GM12874 (cell line): Measurements from ENCODE around the gene ARID1B.

Experiments used
- CTCF ChIP-seq: IDR thresholded peaks from 2 replicates; pipeline ENCODE4 v1.5.1; 2011; ENCODE audit warnings: low read depth, mild to moderate bottlenecking, control low read depth, low read length, moderate library complexity; ENCODE audit not compliant: insufficient read depth

The ARID1B gene

DNA sequence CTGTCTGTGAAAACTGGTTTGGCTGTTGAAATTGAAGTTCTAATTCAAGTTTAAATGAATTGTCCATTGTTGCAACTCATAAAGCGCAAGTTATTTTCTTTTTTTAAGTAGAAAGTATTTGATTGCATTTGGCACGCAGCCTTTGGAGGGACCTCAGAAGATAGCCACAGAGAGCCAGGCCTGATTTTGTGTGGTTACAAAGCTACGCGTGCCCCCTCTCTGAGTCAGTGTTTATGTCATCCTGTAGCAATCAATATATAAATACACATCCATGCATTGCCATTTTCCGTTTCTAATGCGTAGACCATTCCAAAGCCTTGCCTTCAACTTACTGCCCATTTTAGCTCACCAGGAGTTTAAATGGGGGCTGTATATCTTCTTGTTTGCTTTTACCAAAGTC lies 372.9 kb downstream of the ARID1B start:
- no peak for TF ChIP-seq CTCF

GRCh38 chr6:157151029-157151428 lies 373.9 kb downstream of the ARID1B start:
- TF ChIP-seq CTCF = no peak

GRCh38 chr6:157151989-157152388 lies 374.8 kb downstream of the ARID1B start:
- no peak for TF ChIP-seq CTCF

DNA sequence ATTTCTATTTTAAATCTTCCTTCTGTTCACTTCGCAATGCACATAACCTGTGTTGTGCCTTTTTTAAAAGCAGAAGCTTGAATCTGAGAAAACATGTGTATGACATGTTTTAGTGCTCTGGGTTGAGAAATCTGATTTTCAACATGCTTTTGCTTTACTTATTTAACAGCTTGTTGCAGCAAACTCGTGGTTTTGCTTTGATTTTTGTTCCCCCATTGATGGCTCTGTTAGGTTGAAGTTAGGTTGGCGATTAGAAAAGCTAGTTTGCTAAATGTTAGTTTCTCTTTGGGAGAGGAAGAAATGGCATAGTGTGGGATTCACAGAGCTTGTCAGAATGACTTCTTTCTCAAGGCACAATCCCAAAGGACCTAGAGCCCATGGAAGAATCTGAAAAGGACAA lies 375.4 kb downstream of the ARID1B start:
- no peak for TF ChIP-seq CTCF

DNA sequence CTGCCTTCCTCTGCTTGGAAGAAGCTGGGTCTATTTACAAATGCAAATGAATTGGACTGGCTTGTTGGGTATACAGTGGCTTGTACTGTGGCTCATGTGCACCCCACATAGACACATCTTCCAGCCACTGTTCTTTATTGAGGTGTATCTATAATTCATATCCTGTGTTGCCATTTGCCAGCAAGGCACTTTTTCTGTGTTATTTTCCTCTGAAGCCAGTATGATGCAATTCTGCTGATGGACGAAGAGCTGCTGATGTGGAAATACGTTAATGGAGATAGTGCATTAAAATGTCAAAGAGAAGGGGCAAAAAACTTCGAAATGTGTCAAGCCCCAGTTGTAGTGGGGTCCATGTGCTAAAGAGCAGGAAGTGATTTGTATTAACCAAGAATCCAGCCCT lies 378.6 kb downstream of the ARID1B start:
- TF ChIP-seq CTCF = no peak

DNA sequence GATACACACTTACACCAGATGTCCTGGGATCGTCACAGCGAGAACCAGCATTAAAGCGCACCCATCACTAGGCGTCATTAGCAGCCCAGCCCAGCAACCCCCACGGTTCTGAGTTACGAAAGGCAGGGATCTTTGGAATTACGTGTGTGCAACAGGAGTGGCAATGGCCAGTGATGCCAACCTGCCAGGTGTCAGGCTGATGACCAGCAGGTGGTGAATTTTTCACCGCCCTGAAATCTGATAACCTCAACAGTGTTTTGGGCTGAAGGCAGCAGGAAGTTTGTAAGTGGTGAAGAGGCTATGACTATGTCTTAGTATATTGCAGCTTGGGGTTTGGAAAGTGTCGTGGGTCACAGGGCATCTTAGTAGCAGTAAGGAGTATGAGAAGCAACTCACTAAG lies 380.1 kb downstream of the ARID1B start:
- no peak for TF ChIP-seq CTCF

GRCh38 chr6:157158456-157158855 lies 381.3 kb downstream of the ARID1B start:
- no peak for TF ChIP-seq CTCF

DNA sequence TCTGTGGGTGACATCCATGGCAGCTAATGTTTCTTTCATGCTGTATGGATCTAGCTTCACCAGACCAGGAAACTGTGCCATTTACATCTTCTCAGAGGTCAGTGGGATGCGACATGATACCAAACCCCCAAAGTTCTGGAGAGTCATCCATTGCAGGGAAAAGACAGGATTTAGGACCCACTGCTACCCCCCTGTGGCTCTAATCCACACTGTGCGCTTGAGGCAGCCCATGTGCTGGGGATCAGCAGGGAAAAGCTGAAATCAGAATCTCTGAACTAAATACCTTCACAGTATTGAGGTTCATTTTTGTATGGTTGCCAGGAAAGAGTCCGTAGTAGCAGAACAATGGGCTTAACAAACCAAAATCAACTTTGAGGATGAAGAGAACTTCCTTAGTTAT lies 381.7 kb downstream of the ARID1B start:
- TF ChIP-seq CTCF = no peak
